Endothelial cell (in vitro differentiated cells): ENCODE results near the gene VASH1. TPM values are rescaled to one million over a fixed set of nuclear protein-coding genes. Genes with fewer than 3 reads are reported as not detected.
A peak's percentile ranks its signal among the peaks of the same experiment; 100 is the strongest.

Experiments
- DNase-seq: peaks from one replicate; pipeline ENCODE4 v3.0.0; 2021; ENCODE audit warnings: low spot score
- H3K27ac Mint-ChIP-seq: one replicate; pipeline ENCODE4 v1.8.0; 2021; ENCODE audit warnings: mixed read lengths, inconsistent platforms; ENCODE audit not compliant: unreplicated experiment
- H3K27me3 Mint-ChIP-seq: one replicate; pipeline ENCODE4 v1.8.0; 2021; ENCODE audit warnings: mild to moderate bottlenecking, moderate library complexity, mixed read lengths, inconsistent platforms; ENCODE audit not compliant: unreplicated experiment
- H3K36me3 Mint-ChIP-seq: one replicate; pipeline ENCODE4 v1.8.0; 2021; ENCODE audit warnings: mild to moderate bottlenecking, low read depth, mixed read lengths, inconsistent platforms; ENCODE audit not compliant: unreplicated experiment
- H3K4me1 Mint-ChIP-seq: one replicate; pipeline ENCODE4 v1.8.0; 2021; ENCODE audit warnings: mild to moderate bottlenecking, mixed read lengths, inconsistent platforms; ENCODE audit not compliant: unreplicated experiment
- H3K4me3 Mint-ChIP-seq: one replicate; pipeline ENCODE4 v1.8.0; 2021; ENCODE audit warnings: mild to moderate bottlenecking, mixed read lengths, inconsistent platforms; ENCODE audit not compliant: unreplicated experiment
- H3K9me3 Mint-ChIP-seq: one replicate; pipeline ENCODE4 v1.8.0; 2021; ENCODE audit warnings: mixed read lengths, inconsistent platforms; ENCODE audit not compliant: unreplicated experiment
- total RNA-seq: library from RNA; stranded (reverse); fragmentation: NEBNext Ultra II Directional; extraction: Animal tissue kit (Norgen Biotek cat#: 25700); gene quantifications from one replicate; pipeline ENCODE4 v1.2.1, GENCODE V29; 2021; ENCODE audit not compliant: unreplicated experiment
- TF ChIP-seq, protein P1 (sequence below): fragments of 200-600 bp; sonication (generic); IDR thresholded peaks from one replicate; pipeline ENCODE4 v1.5.0; 2021; ENCODE audit warnings: antibody characterized with exemption; ENCODE audit not compliant: unreplicated experiment

The VASH1 gene
- total RNA-seq, 1 donor from 2014 or later: 166 TPM

DNA sequence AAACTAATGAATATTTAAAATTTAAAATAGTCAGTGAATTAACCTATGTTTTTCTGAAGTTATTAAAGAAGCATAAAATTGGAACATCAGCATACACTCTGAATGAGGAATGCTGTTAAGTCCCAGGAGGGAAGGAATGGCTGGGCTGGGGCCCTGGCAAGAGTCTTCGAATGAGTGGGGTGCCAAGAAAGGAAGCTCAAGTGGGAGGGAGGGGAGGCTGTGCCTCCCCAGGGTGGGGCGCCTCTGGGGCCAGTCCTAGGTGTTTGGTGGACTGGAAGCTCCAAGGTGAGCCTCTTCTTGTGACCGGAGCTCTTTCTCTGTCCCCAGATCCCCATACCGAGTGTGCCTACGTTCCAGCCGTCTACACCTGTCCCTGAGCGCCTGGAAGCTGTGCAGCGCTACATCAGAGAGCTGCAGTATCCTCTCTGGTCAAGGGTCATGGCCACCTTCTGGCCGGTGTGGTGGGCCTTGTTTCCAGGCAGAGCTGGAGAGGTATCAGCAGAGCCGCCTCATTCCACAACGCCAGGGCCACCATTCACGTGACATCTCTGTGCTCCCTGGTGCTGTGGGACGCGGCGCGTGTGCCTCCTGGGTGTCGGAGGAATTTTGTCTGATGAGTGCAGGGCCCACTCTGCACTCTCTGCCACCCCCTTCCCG lies 8.5 kb downstream of the VASH1 start:
- Mint-ChIP-seq H3K27me3 (peaks cover 8% of the 10 kb centered on the region), H3K4me3 (no peak overlapping the region), H3K4me1 (peaks cover 67% of the 10 kb centered on the region), H3K36me3 (peaks cover 24% of the 10 kb centered on the region), H3K9me3 (no peaks in the 10 kb centered on the region), H3K27ac (peak overlapping the region; percentile 57)
- no peak for DNase-seq
- TF ChIP-seq, protein P1, sequence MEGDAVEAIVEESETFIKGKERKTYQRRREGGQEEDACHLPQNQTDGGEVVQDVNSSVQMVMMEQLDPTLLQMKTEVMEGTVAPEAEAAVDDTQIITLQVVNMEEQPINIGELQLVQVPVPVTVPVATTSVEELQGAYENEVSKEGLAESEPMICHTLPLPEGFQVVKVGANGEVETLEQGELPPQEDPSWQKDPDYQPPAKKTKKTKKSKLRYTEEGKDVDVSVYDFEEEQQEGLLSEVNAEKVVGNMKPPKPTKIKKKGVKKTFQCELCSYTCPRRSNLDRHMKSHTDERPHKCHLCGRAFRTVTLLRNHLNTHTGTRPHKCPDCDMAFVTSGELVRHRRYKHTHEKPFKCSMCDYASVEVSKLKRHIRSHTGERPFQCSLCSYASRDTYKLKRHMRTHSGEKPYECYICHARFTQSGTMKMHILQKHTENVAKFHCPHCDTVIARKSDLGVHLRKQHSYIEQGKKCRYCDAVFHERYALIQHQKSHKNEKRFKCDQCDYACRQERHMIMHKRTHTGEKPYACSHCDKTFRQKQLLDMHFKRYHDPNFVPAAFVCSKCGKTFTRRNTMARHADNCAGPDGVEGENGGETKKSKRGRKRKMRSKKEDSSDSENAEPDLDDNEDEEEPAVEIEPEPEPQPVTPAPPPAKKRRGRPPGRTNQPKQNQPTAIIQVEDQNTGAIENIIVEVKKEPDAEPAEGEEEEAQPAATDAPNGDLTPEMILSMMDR: no peak

DNA sequence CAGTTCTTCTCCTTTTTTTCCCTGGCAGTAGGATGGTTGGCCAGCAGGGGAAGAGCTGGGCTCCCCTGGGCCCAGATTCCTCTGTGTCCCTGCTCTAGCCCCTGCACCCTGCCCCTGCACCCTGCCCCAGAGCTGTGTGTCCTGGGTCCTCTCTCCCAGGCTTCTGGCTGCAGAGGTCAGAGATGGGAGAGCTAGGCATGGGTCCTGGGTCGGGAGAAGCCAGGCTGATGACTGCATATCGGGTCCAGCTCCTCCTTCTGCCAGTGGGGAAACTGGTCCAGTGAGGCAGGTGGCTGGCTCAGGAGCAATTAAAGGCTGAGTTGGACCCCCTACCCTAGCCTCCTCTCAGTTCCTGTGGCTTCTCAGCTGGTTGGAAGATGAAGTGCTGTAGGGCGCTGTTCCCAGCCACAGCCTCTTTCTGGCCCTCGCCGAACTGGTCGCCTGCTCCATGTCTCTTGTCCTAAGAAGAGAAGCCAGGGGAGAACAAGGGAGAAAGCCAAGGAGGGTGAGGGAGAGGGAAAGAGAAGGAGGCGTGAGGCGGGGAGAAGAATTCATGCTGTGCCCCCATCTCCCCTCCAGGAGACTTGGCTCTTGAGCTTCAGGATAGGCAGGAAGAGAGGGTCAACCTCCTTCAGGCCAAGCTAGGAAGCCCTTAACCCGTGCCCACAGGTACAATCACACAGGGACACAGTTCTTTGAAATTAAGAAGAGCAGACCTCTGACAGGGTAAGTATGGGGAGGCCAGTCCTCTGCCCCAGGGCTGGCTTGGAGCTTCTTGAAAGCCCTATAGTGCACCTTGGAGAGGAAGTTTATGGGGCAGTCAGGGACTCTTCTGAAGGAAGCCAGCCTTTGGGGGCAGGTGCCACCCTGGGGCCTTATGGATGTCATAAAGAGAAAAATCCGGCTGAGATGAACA lies 9.5 kb downstream of the VASH1 start:
- DNase-seq: no peak
- Mint-ChIP-seq H3K4me3 (no peak overlapping the region), H3K36me3 (peaks cover 23% of the 10 kb centered on the region), H3K27me3 (peaks cover 15% of the 10 kb centered on the region), H3K4me1 (peaks cover 68% of the 10 kb centered on the region), H3K9me3 (no peaks in the 10 kb centered on the region), H3K27ac (peak overlapping the region; percentile 52)
- TF ChIP-seq, protein P1: no peak

DNA sequence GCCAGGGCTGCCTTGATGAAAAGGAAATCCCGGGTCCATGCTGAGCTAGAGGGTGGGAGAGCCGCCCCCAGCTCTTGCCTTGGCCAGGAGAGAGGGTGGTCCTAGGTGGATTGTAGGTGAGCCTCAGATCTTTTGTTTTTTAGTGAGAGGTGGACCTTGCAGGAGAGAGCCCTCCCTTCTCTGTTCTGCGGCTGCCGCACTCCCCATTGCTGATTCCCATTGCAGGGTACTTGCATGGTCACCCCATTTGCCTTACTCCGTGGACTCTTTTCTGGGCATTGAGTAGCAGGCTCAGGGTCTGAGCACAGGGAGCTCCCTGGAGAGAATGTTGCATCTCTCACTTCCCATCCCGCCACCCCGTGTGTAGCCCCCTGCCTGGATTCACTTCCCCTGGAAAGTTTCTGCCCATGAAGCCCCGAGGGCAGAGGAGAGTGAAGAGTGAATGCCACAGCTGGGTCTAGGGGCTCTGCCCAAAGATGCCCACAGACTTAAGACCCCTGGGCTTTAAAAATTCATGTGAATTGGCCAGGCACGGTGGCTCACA lies 10.2 kb downstream of the VASH1 start:
- Mint-ChIP-seq H3K9me3 (no peaks in the 10 kb centered on the region), H3K4me3 (no peak overlapping the region), H3K27ac (peak overlapping the region; percentile 80), H3K4me1 (peaks cover 71% of the 10 kb centered on the region), H3K27me3 (peaks cover 19% of the 10 kb centered on the region), H3K36me3 (peaks cover 21% of the 10 kb centered on the region)
- TF ChIP-seq, protein P1: no peak
- DNase-seq: no peak

DNA sequence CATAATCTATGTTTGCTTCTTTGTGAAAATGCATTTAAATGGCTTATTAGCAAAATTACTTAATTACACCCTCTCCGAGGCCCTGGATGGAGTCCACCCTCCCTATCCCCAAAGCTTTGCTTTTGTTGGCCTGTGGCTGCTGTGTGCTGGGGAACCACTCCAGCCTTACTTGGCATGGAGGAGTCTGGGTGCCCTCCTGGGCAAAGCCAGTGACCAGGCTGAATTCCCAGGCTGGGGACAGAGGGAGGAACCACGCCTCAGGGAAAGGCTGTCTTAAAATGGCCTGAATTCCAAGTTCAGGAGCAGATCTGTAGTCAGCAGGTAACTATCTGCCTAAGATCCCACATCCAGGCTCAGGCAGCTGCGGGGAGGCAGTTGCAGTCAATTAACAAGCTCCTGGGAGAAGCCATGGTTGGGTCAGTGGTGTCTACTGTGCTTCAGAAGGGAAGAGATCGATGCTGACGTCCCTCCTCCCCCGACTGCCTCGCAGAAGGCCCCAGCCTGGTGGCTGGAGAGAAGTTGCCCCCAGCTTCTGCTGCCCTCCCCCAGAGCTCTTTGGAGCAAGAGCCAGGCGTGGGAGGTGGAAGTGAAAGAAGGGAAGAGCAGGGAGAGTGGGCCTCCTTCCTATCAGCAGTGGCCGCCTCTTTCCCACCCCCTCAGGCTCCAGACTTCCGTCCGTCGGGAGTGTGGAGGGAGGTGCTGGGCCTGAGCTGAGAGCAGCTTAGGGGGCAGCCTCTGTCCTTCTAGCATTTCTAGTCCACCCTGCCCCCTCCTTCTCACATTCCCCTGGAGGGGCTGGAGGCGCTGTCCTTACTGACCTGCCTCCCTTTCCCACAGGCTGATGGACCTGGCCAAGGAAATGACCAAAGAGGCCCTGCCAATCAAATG lies 11.3 kb downstream of the VASH1 start:
- peak overlapping the region; percentile 94 for H3K27ac Mint-ChIP-seq
- H3K4me3 Mint-ChIP-seq: peak overlapping the region; percentile 47
- H3K27me3 Mint-ChIP-seq: peaks cover 17% of the 10 kb centered on the region
- TF ChIP-seq, protein P1: no peak
- peak; percentile 71 for DNase-seq
- H3K9me3 Mint-ChIP-seq: no peaks in the 10 kb centered on the region
- H3K4me1 Mint-ChIP-seq: peaks cover 75% of the 10 kb centered on the region
- peaks cover 26% of the 10 kb centered on the region for H3K36me3 Mint-ChIP-seq
